ENCODE measurements around the gene ZHX3. TPM values are rescaled to one million over a fixed set of nuclear protein-coding genes. Genes with fewer than 3 reads are reported as not detected.

Gene ZHX3
- total and polyA plus RNA-seq, 10 of the 15 experiments (the other 5 are each of a cell fraction or from before 2014, with no cell fraction given), result 1.3 to 14.0 (median 5.0) TPM

DNA sequence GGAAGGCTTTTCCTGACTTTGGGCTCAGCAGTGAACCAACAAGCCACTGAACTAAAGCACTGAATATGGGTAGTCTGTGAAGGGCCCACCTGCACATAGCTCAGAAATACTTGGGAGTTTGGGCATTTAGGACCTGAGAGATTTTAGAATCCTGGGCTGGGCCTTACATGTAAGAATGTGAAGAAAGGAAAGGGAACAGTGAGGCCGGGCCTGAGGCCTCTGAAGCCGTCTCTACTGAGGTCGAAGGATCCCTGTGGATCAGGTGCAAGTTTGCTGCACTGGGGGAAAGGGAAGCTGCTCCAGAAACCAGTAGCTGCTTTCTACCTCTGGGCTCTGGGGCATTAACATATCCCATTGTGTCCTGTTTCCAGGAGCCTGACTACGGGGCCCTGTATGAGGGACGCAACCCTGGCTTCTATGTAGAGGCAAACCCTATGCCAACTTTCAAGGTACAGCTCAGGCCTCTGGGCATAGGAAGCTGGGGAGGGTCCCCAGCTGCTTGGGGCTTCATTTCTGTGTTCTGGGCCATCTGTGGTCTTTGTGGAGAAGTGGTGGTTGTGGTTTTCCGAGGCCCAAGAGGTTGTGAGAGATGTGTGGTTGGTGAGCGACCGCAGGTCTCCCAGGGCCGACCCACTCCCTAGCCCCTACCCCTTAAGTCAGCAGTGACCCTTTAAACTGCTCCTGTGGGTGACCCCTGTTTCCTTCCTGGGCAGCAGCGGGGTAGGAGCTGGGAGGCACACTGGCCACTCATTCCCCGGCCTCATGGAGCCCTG is 149.9 kb downstream of the ZHX3 start (continued):
- TF ChIP-seq, protein P1, sequence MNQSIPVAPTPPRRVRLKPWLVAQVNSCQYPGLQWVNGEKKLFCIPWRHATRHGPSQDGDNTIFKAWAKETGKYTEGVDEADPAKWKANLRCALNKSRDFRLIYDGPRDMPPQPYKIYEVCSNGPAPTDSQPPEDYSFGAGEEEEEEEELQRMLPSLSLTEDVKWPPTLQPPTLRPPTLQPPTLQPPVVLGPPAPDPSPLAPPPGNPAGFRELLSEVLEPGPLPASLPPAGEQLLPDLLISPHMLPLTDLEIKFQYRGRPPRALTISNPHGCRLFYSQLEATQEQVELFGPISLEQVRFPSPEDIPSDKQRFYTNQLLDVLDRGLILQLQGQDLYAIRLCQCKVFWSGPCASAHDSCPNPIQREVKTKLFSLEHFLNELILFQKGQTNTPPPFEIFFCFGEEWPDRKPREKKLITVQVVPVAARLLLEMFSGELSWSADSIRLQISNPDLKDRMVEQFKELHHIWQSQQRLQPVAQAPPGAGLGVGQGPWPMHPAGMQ (IDR thresholded peaks at IDR 0.05; ENCODE audit: borderline replicate concordance), result no peak
- no peak for TF ChIP-seq YY1 (IDR thresholded peaks at IDR 0.05; ENCODE audit: low read depth, low read length)
- no peak for TF ChIP-seq TARDBP (IDR thresholded peaks at IDR 0.05; ENCODE audit: borderline replicate concordance)
- no peak for TF ChIP-seq CHD1 (IDR thresholded peaks at IDR 0.05; ENCODE audit: low read depth, low read length)
- TF ChIP-seq, protein P2, sequence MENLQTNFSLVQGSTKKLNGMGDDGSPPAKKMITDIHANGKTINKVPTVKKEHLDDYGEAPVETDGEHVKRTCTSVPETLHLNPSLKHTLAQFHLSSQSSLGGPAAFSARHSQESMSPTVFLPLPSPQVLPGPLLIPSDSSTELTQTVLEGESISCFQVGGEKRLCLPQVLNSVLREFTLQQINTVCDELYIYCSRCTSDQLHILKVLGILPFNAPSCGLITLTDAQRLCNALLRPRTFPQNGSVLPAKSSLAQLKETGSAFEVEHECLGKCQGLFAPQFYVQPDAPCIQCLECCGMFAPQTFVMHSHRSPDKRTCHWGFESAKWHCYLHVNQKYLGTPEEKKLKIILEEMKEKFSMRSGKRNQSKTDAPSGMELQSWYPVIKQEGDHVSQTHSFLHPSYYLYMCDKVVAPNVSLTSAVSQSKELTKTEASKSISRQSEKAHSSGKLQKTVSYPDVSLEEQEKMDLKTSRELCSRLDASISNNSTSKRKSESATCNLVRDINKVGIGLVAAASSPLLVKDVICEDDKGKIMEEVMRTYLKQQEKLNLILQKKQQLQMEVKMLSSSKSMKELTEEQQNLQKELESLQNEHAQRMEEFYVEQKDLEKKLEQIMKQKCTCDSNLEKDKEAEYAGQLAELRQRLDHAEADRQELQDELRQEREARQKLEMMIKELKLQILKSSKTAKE (IDR thresholded peaks at IDR 0.05; ENCODE audit: low read depth, poor library complexity, severe bottlenecking), result no peak
- TF ChIP-seq FOXM1 (IDR thresholded peaks at IDR 0.05; ENCODE audit: low read depth, low read length), result 0 out of 2 replicates have a peak, but pooled peaks have one; percentile 19
- TF ChIP-seq IKZF2 (IDR thresholded peaks at IDR 0.05), result no peak
- no peak for TF ChIP-seq FOS (IDR thresholded peaks at IDR 0.05; ENCODE audit: borderline replicate concordance, extremely low read depth, insufficient read length)
- TF ChIP-seq, protein P3, sequence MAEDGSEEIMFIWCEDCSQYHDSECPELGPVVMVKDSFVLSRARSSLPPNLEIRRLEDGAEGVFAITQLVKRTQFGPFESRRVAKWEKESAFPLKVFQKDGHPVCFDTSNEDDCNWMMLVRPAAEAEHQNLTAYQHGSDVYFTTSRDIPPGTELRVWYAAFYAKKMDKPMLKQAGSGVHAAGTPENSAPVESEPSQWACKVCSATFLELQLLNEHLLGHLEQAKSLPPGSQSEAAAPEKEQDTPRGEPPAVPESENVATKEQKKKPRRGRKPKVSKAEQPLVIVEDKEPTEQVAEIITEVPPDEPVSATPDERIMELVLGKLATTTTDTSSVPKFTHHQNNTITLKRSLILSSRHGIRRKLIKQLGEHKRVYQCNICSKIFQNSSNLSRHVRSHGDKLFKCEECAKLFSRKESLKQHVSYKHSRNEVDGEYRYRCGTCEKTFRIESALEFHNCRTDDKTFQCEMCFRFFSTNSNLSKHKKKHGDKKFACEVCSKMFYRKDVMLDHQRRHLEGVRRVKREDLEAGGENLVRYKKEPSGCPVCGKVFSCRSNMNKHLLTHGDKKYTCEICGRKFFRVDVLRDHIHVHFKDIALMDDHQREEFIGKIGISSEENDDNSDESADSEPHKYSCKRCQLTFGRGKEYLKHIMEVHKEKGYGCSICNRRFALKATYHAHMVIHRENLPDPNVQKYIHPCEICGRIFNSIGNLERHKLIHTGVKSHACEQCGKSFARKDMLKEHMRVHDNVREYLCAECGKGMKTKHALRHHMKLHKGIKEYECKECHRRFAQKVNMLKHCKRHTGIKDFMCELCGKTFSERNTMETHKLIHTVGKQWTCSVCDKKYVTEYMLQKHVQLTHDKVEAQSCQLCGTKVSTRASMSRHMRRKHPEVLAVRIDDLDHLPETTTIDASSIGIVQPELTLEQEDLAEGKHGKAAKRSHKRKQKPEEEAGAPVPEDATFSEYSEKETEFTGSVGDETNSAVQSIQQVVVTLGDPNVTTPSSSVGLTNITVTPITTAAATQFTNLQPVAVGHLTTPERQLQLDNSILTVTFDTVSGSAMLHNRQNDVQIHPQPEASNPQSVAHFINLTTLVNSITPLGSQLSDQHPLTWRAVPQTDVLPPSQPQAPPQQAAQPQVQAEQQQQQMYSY (CRISPR knock-in tag; IDR thresholded peaks at IDR 0.05), result no peak
- 0 out of 2 replicates have a peak, but pooled peaks have one; percentile 14 for TF ChIP-seq TCF12 (IDR thresholded peaks at IDR 0.05; ENCODE audit: low read depth, low read length)
- TF ChIP-seq, protein P4, sequence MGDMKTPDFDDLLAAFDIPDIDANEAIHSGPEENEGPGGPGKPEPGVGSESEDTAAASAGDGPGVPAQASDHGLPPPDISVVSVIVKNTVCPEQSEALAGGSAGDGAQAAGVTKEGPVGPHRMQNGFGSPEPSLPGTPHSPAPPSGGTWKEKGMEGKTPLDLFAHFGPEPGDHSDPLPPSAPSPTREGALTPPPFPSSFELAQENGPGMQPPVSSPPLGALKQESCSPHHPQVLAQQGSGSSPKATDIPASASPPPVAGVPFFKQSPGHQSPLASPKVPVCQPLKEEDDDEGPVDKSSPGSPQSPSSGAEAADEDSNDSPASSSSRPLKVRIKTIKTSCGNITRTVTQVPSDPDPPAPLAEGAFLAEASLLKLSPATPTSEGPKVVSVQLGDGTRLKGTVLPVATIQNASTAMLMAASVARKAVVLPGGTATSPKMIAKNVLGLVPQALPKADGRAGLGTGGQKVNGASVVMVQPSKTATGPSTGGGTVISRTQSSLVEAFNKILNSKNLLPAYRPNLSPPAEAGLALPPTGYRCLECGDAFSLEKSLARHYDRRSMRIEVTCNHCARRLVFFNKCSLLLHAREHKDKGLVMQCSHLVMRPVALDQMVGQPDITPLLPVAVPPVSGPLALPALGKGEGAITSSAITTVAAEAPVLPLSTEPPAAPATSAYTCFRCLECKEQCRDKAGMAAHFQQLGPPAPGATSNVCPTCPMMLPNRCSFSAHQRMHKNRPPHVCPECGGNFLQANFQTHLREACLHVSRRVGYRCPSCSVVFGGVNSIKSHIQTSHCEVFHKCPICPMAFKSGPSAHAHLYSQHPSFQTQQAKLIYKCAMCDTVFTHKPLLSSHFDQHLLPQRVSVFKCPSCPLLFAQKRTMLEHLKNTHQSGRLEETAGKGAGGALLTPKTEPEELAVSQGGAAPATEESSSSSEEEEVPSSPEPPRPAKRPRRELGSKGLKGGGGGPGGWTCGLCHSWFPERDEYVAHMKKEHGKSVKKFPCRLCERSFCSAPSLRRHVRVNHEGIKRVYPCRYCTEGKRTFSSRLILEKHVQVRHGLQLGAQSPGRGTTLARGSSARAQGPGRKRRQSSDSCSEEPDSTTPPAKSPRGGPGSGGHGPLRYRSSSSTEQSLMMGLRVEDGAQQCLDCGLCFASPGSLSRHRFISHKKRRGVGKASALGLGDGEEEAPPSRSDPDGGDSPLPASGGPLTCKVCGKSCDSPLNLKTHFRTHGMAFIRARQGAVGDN (IDR thresholded peaks at IDR 0.05), result no peak
- TF ChIP-seq SREBF2 (IDR thresholded peaks at IDR 0.05; ENCODE audit: low read length), result no peak
- no peak for TF ChIP-seq ZNF274 (IDR thresholded peaks at IDR 0.05; ENCODE audit: insufficient read depth, insufficient read length)
- peak; percentile 50; the same call in 1 of the 2 replicates for TF ChIP-seq PAX5 (IDR thresholded peaks at IDR 0.05; ENCODE audit: borderline replicate concordance, low read depth, low read length)
- no peak for TF ChIP-seq JUND (IDR thresholded peaks at IDR 0.05; ENCODE audit: low read depth, low read length)
- no peak for TF ChIP-seq SUPT20H (IDR thresholded peaks at IDR 0.05; ENCODE audit: borderline replicate concordance, control insufficient read depth, low read depth, low read length)
- no peak for TF ChIP-seq ATF7 (IDR thresholded peaks at IDR 0.05; ENCODE audit: low read depth)
- no peak; the same call in 1 of the 2 replicates for TF ChIP-seq POLR2A (IDR thresholded peaks at IDR 0.05; ENCODE audit: low read depth, low read length)
- 0 out of 2 replicates have a peak, but pooled peaks have one; percentile 11 for TF ChIP-seq BCL11A (IDR thresholded peaks at IDR 0.05; ENCODE audit: low read depth, low read length)
- TF ChIP-seq RUNX3 (IDR thresholded peaks at IDR 0.05; ENCODE audit: low read length), result peak; percentile 98
